Activated naive CD4-positive, alpha-beta T cell treated with anti-CD3 and anti-CD28 coated beads for 36 hours (primary cell): ENCODE measurements around the gene FHL3. TPM values are rescaled to one million over a fixed set of nuclear protein-coding genes. Genes with fewer than 3 reads are reported as not detected.
A peak's percentile ranks its signal among the peaks of the same experiment; 100 is the strongest.

ENCODE experiments used
- CTCF ChIA-PET: fragments of 350-600 bp; sonication (Branson Sonifier 250); formaldehyde crosslinking; loops from one replicate; lab custom pipeline; 2021; ENCODE audit warnings: antibody characterized with exemption; lab: Charles Lee
- DNase-seq: peaks from one replicate; pipeline ENCODE4 v3.0.0-alpha.2; 2020
- H3K27ac Mint-ChIP-seq: one replicate; pipeline ENCODE4 v1.8.0; 2021; ENCODE audit warnings: mild to moderate bottlenecking, mixed read lengths
- H3K27me3 Mint-ChIP-seq: one replicate; pipeline ENCODE4 v1.8.0; 2021; ENCODE audit warnings: low read depth, mixed read lengths
- H3K36me3 Mint-ChIP-seq: one replicate; pipeline ENCODE4 v1.8.0; 2021; ENCODE audit warnings: low read depth, mixed read lengths
- H3K4me1 Mint-ChIP-seq: one replicate; pipeline ENCODE4 v1.8.0; 2021; ENCODE audit warnings: low read depth, mixed read lengths
- H3K4me3 Mint-ChIP-seq: one replicate; pipeline ENCODE4 v1.8.0; 2021; ENCODE audit warnings: mild to moderate bottlenecking, moderate library complexity, mixed read lengths
- H3K9me3 Mint-ChIP-seq: one replicate; pipeline ENCODE4 v1.8.0; 2021; ENCODE audit warnings: mixed read lengths
- intact Hi-C: fragments of 100-400 bp; cut with micrococcal nuclease; formaldehyde crosslinking; loops from one replicate; pipeline ENCODE4 v1.15.1; 2023
- total RNA-seq, 2 experiments: library from RNA; stranded (reverse); gene quantifications; one replicate each; pipeline ENCODE4 v1.2.3, GENCODE V29; 2021

FHL3 gene
- total RNA-seq, 2 experiments from 2014 or later, result 12.1 to 12.7 TPM

GRCh38 chr1:38030596-38031512 lies 25.5 kb upstream of the FHL3 start:
- H3K4me3 Mint-ChIP-seq, result no peak overlapping the region
- intact Hi-C loops, result loop anchor here (2.0 kb wide), 1 partner anchor 16 kb away; the partner anchor contains the start of gene POU3F1

GRCh38 chr1:38029685-38030511 lies 24.6 kb upstream of the FHL3 start:
- Mint-ChIP-seq H3K36me3 (peaks cover 10% of the 10 kb centered on the region), H3K27me3 (no peaks in the 10 kb centered on the region), H3K4me1 (peaks cover 53% of the 10 kb centered on the region), H3K27ac (peak overlapping the region; percentile 81), H3K9me3 (no peaks in the 10 kb centered on the region), H3K4me3 (peak overlapping the region; percentile 21)
- DNase-seq, result peak; percentile 89
- CTCF ChIA-PET, result interaction anchor here (0.6 to 7.5 kb wide), 9 partner anchors 8 to 1175 kb away, joined by 3 to 57 read pairs (median 5); partner anchors contain the start of genes MACF1 and UTP11
- intact Hi-C loops, result loop anchor here (2.0 to 10.0 kb wide), 6 partner anchors 17 to 1155 kb away; partner anchors contain the start of genes C1orf122, POU3F1 and YRDC

More at GRCh38 chr1:38030596-38031512, 25.5 kb upstream of the FHL3 start:
- Mint-ChIP-seq H3K27me3 (no peaks in the 10 kb centered on the region), H3K27ac (peak overlapping the region; percentile 81), H3K36me3 (peaks cover 7% of the 10 kb centered on the region), H3K9me3 (no peaks in the 10 kb centered on the region), H3K4me1 (peaks cover 53% of the 10 kb centered on the region)
- DNase-seq, result no peak
- CTCF ChIA-PET, result interaction anchor here (0.9 to 7.5 kb wide), 6 partner anchors 10 to 41 kb away, joined by 3 to 57 read pairs (median 6); partner anchors contain the start of gene UTP11

GRCh38 chr1:38029081-38029681 lies 23.9 kb upstream of the FHL3 start:
- intact Hi-C loops, result loop anchor here (2.0 to 10.0 kb wide), 5 partner anchors 97 to 1156 kb away; partner anchors contain the start of genes C1orf122 and YRDC
- H3K4me3 Mint-ChIP-seq, result no peak overlapping the region
- CTCF ChIA-PET, result interaction anchor here (0.6 to 7.5 kb wide), 9 partner anchors 9 to 1175 kb away, joined by 3 to 57 read pairs (median 8); partner anchors contain the start of genes MACF1 and UTP11
- H3K27me3 Mint-ChIP-seq, result no peaks in the 10 kb centered on the region
- H3K36me3 Mint-ChIP-seq, result peaks cover 13% of the 10 kb centered on the region
- H3K27ac Mint-ChIP-seq, result peak overlapping the region; percentile 89
- H3K9me3 Mint-ChIP-seq, result no peaks in the 10 kb centered on the region
- peaks cover 53% of the 10 kb centered on the region for H3K4me1 Mint-ChIP-seq
- no peak for DNase-seq

GRCh38 chr1:38028671-38029070 lies 23.4 kb upstream of the FHL3 start:
- CTCF ChIA-PET, result interaction anchor here (0.7 to 7.5 kb wide), 8 partner anchors 9 to 464 kb away, joined by 3 to 57 read pairs (median 10); partner anchors contain the start of gene UTP11
- Mint-ChIP-seq H3K4me1 (peaks cover 53% of the 10 kb centered on the region), H3K4me3 (peak overlapping the region; percentile 28), H3K27ac (peak overlapping the region; percentile 89), H3K9me3 (no peaks in the 10 kb centered on the region), H3K36me3 (peaks cover 16% of the 10 kb centered on the region), H3K27me3 (no peaks in the 10 kb centered on the region)
- no peak for DNase-seq
- intact Hi-C loops, result loop anchor here (1.0 to 10.0 kb wide), 9 partner anchors 19 to 1156 kb away; partner anchors contain the start of genes C1orf122 and YRDC

- Mint-ChIP-seq H3K4me3 (peak overlapping the region; percentile 28), H3K27ac (peak overlapping the region; percentile 89)
- intact Hi-C loops, result loop anchor here (1.0 to 10.0 kb wide), 9 partner anchors 19 to 1157 kb away; partner anchors contain the start of genes C1orf122 and YRDC
Observed at GRCh38 chr1:38028105-38028591, 22.8 kb upstream of the FHL3 start.

GRCh38 chr1:38027201-38028104 lies 22.1 kb upstream of the FHL3 start:
- intact Hi-C loops, result loop anchor here (1.0 to 10.0 kb wide), 10 partner anchors 18 to 1157 kb away; partner anchors contain the start of genes C1orf122 and YRDC
- H3K4me1 Mint-ChIP-seq, result peaks cover 53% of the 10 kb centered on the region
- H3K36me3 Mint-ChIP-seq, result peaks cover 21% of the 10 kb centered on the region
- no peaks in the 10 kb centered on the region for H3K27me3 Mint-ChIP-seq
- DNase-seq, result no peak
- no peak overlapping the region for H3K4me3 Mint-ChIP-seq
- H3K27ac Mint-ChIP-seq, result peak overlapping the region; percentile 11
- CTCF ChIA-PET, result interaction anchor here (0.7 to 7.5 kb wide), 18 partner anchors 9 to 829 kb away, joined by 3 to 57 read pairs (median 4); partner anchors contain the start of genes SF3A3 and UTP11
- no peaks in the 10 kb centered on the region for H3K9me3 Mint-ChIP-seq

More at GRCh38 chr1:38028105-38028591, 22.8 kb upstream of the FHL3 start:
- Mint-ChIP-seq H3K36me3 (peaks cover 17% of the 10 kb centered on the region), H3K27me3 (no peaks in the 10 kb centered on the region), H3K4me1 (peaks cover 53% of the 10 kb centered on the region), H3K9me3 (no peaks in the 10 kb centered on the region)
- CTCF ChIA-PET, result interaction anchor here (0.9 to 7.5 kb wide), 9 partner anchors 10 to 532 kb away, joined by 3 to 57 read pairs (median 8); partner anchors contain the start of gene UTP11
- peak; percentile 92 for DNase-seq

- Mint-ChIP-seq H3K9me3 (no peaks in the 10 kb centered on the region), H3K4me1 (peaks cover 52% of the 10 kb centered on the region), H3K36me3 (peaks cover 26% of the 10 kb centered on the region), H3K27me3 (no peaks in the 10 kb centered on the region), H3K4me3 (no peak overlapping the region), H3K27ac (no peak overlapping the region)
- DNase-seq, result peak; percentile 80
- intact Hi-C loops, result loop anchor here (1.0 to 10.0 kb wide), 6 partner anchors 46 to 1158 kb away; partner anchors contain the start of genes C1orf122 and YRDC
- CTCF ChIA-PET, result interaction anchor here (0.7 to 7.5 kb wide), 16 partner anchors 8 to 829 kb away, joined by 3 to 57 read pairs (median 4); partner anchors contain the start of genes SF3A3 and UTP11
Observed at GRCh38 chr1:38026592-38027200, 21.4 kb upstream of the FHL3 start.

GRCh38 chr1:38025664-38026063 lies 20.4 kb upstream of the FHL3 start:
- Mint-ChIP-seq H3K4me3 (no peak overlapping the region), H3K27ac (no peak overlapping the region), H3K27me3 (no peaks in the 10 kb centered on the region), H3K36me3 (peaks cover 26% of the 10 kb centered on the region), H3K4me1 (peaks cover 42% of the 10 kb centered on the region), H3K9me3 (no peaks in the 10 kb centered on the region)
- DNase-seq, result no peak
- CTCF ChIA-PET, result interaction anchor here (1.8 to 7.5 kb wide), 3 partner anchors 12 to 810 kb away, joined by 6 to 57 read pairs (median 39); partner anchors contain the start of gene UTP11
- intact Hi-C loops, result loop anchor here (1.0 to 10.0 kb wide), 7 partner anchors 47 to 1159 kb away; partner anchors contain the start of genes C1orf122 and YRDC

- peaks cover 27% of the 10 kb centered on the region for H3K36me3 Mint-ChIP-seq
- DNase-seq, result no peak
- H3K4me3 Mint-ChIP-seq, result no peak overlapping the region
- CTCF ChIA-PET, result interaction anchor here (4.9 to 7.5 kb wide), 2 partner anchors 12 to 47 kb away, joined by 39 to 57 read pairs; partner anchors contain the start of gene UTP11
- H3K9me3 Mint-ChIP-seq, result no peaks in the 10 kb centered on the region
- peaks cover 42% of the 10 kb centered on the region for H3K4me1 Mint-ChIP-seq
- no peak overlapping the region for H3K27ac Mint-ChIP-seq
- no peaks in the 10 kb centered on the region for H3K27me3 Mint-ChIP-seq
- intact Hi-C loops, result loop anchor here (1.0 to 10.0 kb wide), 5 partner anchors 93 to 1160 kb away; partner anchors contain the start of genes C1orf122 and YRDC
Observed at GRCh38 chr1:38025233-38025632, 19.9 kb upstream of the FHL3 start.
